Measurements from ENCODE around the gene PLEKHH1.

PLEKHH1 gene

GRCh38 chr14:67630186-67630585 lies 97.1 kb downstream of the PLEKHH1 start:
- no peak for DNase-seq

GRCh38 chr14:67630938-67631337 lies 97.8 kb downstream of the PLEKHH1 start:
- no peak for DNase-seq

GRCh38 chr14:67633451-67634147 lies 100.5 kb downstream of the PLEKHH1 start:
- DNase-seq: no peak

- DNase-seq: no peak
These were observed 103.3 kb downstream of the PLEKHH1 start for GRCh38 chr14:67636361-67636919.

- DNase-seq: no peak
These were observed 105.6 kb downstream of the PLEKHH1 start for GRCh38 chr14:67638642-67639041.

Data from suppressor macrophage (primary cell).